A549 (cell line): ENCODE results near the gene CCDC138.

Source experiments
- BHLHE40 ChIP-seq: IDR thresholded peaks from 2 replicates; pipeline ENCODE4 v1.6.1; 2012; ENCODE audit warnings: low read depth, low read length, inconsistent platforms
- CEBPB ChIP-seq, 2 experiments: fragments of >200 bp in 1 of 2; sonication (Bioruptor Twin) in 1 of 2; formaldehyde crosslinking in 1 of 2; IDR thresholded peaks; 2 replicates each; pipeline ENCODE4 v1.6.1; 2012 to 2016
- CHD2 ChIP-seq: fragments of 150-350 bp; IDR thresholded peaks from 2 replicates; pipeline ENCODE4 v1.6.1; 2014; ENCODE audit warnings: low read length; ENCODE audit not compliant: partially characterized antibody
- FOSL2 ChIP-seq, 2 experiments: fragments of 450-650 bp in 1 of 2; fragments of >200 bp in 1 of 2; sonication (Bioruptor Twin) in 1 of 2; formaldehyde crosslinking; IDR thresholded peaks; 2 replicates each; pipeline versions ENCODE4 v1.5.0 to v1.6.1; 2016 to 2020; ENCODE audit warnings: mild to moderate bottlenecking in 1 of 2, moderate library complexity in 1 of 2
- JUN ChIP-seq, 2 experiments: fragments of >200 bp; sonication (Bioruptor Twin); formaldehyde crosslinking; IDR thresholded peaks; 2 replicates in 1 of 2; 3 replicates in 1 of 2; pipeline ENCODE4 v1.6.1; 2016 to 2017
- MAFK ChIP-seq: fragments of 450-650 bp; IDR thresholded peaks from 2 replicates; pipeline ENCODE4 v1.6.1; 2014; ENCODE audit not compliant: partially characterized antibody
- PHF8 ChIP-seq: fragments of 200-600 bp; sonication (generic); IDR thresholded peaks from 2 replicates; pipeline ENCODE4 v1.6.1; 2016; ENCODE audit warnings: low read depth, mild to moderate bottlenecking, antibody characterized with exemption, moderate library complexity, borderline replicate concordance
- POLR2A ChIP-seq: IDR thresholded peaks from 2 replicates; pipeline ENCODE4 v1.6.1; 2012; ENCODE audit warnings: mild to moderate bottlenecking, low read length
- RARB ChIP-seq: fragments of 250-450 bp; sonication (Bioruptor Pico); IDR thresholded peaks from 2 replicates; pipeline ENCODE4 v1.8.0; 2021; ENCODE audit warnings: mild to moderate bottlenecking, moderate library complexity
- SMC3 ChIP-seq: fragments of >200 bp; sonication (Bioruptor Twin); formaldehyde crosslinking; IDR thresholded peaks from 3 replicates; pipeline ENCODE4 v1.6.1; 2018; ENCODE audit warnings: inconsistent platforms
- TF ChIP-seq, protein P1 (sequence below): fragments of >200 bp; sonication (Bioruptor Twin); formaldehyde crosslinking; IDR thresholded peaks from 3 replicates; pipeline ENCODE4 v1.5.1; 2016
- TF ChIP-seq, protein P2 (sequence below): fragments of 450-650 bp; IDR thresholded peaks from 2 replicates; pipeline ENCODE4 v1.6.1; 2014; ENCODE audit warnings: antibody characterized with exemption
- TF ChIP-seq, protein P3 (sequence below): fragments of 200-600 bp; sonication (generic); IDR thresholded peaks from 2 replicates; pipeline ENCODE4 v1.6.1; 2016; ENCODE audit warnings: antibody characterized with exemption, mild to moderate bottlenecking, moderate library complexity
- TF ChIP-seq, protein P4 (sequence below): fragments of 250-450 bp; sonication (Bioruptor Pico); IDR thresholded peaks from 2 replicates; pipeline ENCODE4 v1.5.0; 2021; ENCODE audit warnings: mild to moderate bottlenecking, moderate library complexity, borderline replicate concordance

DNA sequence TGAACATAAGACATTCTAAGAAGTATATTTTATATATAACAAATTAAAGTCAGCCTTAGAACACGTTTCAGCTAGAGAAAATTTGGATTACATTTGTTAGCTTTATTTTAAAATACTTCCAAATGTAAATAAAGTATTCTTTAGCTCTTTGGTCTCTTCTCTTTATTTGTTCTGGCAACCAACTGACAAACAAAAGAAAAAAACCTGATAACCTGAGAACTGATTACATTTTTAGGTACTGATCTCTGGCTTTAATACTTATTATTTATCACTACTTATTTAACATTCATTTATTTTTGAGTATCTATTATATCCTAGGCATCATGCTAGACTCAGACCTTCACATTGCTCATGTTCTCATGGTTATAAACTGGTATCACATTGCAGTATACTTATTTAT lies 18.5 kb downstream of the CCDC138 start:
- TF ChIP-seq, protein P1, sequence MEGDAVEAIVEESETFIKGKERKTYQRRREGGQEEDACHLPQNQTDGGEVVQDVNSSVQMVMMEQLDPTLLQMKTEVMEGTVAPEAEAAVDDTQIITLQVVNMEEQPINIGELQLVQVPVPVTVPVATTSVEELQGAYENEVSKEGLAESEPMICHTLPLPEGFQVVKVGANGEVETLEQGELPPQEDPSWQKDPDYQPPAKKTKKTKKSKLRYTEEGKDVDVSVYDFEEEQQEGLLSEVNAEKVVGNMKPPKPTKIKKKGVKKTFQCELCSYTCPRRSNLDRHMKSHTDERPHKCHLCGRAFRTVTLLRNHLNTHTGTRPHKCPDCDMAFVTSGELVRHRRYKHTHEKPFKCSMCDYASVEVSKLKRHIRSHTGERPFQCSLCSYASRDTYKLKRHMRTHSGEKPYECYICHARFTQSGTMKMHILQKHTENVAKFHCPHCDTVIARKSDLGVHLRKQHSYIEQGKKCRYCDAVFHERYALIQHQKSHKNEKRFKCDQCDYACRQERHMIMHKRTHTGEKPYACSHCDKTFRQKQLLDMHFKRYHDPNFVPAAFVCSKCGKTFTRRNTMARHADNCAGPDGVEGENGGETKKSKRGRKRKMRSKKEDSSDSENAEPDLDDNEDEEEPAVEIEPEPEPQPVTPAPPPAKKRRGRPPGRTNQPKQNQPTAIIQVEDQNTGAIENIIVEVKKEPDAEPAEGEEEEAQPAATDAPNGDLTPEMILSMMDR, result no peak
- TF ChIP-seq CHD2, result no peak
- TF ChIP-seq, protein P2, sequence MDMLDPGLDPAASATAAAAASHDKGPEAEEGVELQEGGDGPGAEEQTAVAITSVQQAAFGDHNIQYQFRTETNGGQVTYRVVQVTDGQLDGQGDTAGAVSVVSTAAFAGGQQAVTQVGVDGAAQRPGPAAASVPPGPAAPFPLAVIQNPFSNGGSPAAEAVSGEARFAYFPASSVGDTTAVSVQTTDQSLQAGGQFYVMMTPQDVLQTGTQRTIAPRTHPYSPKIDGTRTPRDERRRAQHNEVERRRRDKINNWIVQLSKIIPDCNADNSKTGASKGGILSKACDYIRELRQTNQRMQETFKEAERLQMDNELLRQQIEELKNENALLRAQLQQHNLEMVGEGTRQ, result no peak
- TF ChIP-seq POLR2A, result no peak
- TF ChIP-seq JUN (IDR thresholded peaks at IDR 0.05), result no peak
- TF ChIP-seq CEBPB (IDR thresholded peaks at IDR 0.05), result no peak
- no peak for TF ChIP-seq RARB
- no peak for TF ChIP-seq MAFK
- TF ChIP-seq, protein P3, sequence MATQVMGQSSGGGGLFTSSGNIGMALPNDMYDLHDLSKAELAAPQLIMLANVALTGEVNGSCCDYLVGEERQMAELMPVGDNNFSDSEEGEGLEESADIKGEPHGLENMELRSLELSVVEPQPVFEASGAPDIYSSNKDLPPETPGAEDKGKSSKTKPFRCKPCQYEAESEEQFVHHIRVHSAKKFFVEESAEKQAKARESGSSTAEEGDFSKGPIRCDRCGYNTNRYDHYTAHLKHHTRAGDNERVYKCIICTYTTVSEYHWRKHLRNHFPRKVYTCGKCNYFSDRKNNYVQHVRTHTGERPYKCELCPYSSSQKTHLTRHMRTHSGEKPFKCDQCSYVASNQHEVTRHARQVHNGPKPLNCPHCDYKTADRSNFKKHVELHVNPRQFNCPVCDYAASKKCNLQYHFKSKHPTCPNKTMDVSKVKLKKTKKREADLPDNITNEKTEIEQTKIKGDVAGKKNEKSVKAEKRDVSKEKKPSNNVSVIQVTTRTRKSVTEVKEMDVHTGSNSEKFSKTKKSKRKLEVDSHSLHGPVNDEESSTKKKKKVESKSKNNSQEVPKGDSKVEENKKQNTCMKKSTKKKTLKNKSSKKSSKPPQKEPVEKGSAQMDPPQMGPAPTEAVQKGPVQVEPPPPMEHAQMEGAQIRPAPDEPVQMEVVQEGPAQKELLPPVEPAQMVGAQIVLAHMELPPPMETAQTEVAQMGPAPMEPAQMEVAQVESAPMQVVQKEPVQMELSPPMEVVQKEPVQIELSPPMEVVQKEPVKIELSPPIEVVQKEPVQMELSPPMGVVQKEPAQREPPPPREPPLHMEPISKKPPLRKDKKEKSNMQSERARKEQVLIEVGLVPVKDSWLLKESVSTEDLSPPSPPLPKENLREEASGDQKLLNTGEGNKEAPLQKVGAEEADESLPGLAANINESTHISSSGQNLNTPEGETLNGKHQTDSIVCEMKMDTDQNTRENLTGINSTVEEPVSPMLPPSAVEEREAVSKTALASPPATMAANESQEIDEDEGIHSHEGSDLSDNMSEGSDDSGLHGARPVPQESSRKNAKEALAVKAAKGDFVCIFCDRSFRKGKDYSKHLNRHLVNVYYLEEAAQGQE, result no peak
- TF ChIP-seq, protein P4, sequence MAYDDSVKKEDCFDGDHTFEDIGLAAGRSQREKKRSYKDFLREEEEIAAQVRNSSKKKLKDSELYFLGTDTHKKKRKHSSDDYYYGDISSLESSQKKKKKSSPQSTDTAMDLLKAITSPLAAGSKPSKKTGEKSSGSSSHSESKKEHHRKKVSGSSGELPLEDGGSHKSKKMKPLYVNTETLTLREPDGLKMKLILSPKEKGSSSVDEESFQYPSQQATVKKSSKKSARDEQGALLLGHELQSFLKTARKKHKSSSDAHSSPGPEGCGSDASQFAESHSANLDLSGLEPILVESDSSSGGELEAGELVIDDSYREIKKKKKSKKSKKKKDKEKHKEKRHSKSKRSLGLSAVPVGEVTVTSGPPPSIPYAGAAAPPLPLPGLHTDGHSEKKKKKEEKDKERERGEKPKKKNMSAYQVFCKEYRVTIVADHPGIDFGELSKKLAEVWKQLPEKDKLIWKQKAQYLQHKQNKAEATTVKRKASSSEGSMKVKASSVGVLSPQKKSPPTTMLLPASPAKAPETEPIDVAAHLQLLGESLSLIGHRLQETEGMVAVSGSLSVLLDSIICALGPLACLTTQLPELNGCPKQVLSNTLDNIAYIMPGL (CRISPR knock-in tag), result no peak
- TF ChIP-seq PHF8, result no peak
- no peak for TF ChIP-seq SMC3
- TF ChIP-seq FOSL2 (IDR thresholded peaks at IDR 0.05), result no peak
- TF ChIP-seq FOSL2 (CRISPR knock-in tag; IDR thresholded peaks at IDR 0.05), result no peak
- TF ChIP-seq BHLHE40, result no peak
